ENCODE measurements around the gene GMIP.

GMIP gene

GRCh38 chr19:19661141-19661674 is 17.8 kb upstream of the GMIP start:
- FAIRE-seq: no peak
- TF ChIP-seq SPI1 (IDR thresholded peaks at IDR 0.05; ENCODE audit: low read depth, low read length) (no peak), POLR2A (IDR thresholded peaks at IDR 0.05; ENCODE audit: low read depth, low read length) (no peak), TAF1 (IDR thresholded peaks at IDR 0.05; ENCODE audit: low read depth, low read length) (no peak), PAX5 (IDR thresholded peaks at IDR 0.05; ENCODE audit: insufficient read depth, low read length, severe bottlenecking) (no peak), POU2F2 (IDR thresholded peaks at IDR 0.05; ENCODE audit: low read depth, low read length) (no peak)
- DNase-seq (ENCODE audit: insufficient read length, low spot score): no peak

- DNase-seq (ENCODE audit: insufficient read length, low spot score): no peak
- FAIRE-seq: no peak
- TF ChIP-seq POLR2A (IDR thresholded peaks at IDR 0.05; ENCODE audit: low read depth, low read length) (no peak), SPI1 (IDR thresholded peaks at IDR 0.05; ENCODE audit: low read depth, low read length) (no peak), TAF1 (IDR thresholded peaks at IDR 0.05; ENCODE audit: low read depth, low read length) (no peak), PAX5 (IDR thresholded peaks at IDR 0.05; ENCODE audit: insufficient read depth, low read length, severe bottlenecking) (no peak), POLR2AphosphoS5 (IDR thresholded peaks at IDR 0.05; ENCODE audit: low read depth, low read length) (no peak)
Observed at GRCh38 chr19:19659646-19660245, 16.3 kb upstream of the GMIP start.

GRCh38 chr19:19657397-19657783 is 13.9 kb upstream of the GMIP start:
- DNase-seq (ENCODE audit: insufficient read length, low spot score) (no peak), FAIRE-seq (no peak)
- no peak for TF ChIP-seq SPI1 (IDR thresholded peaks at IDR 0.05; ENCODE audit: low read depth, low read length)
- no peak for TF ChIP-seq POLR2AphosphoS5 (IDR thresholded peaks at IDR 0.05; ENCODE audit: low read depth, low read length)
- TF ChIP-seq PAX5 (IDR thresholded peaks at IDR 0.05; ENCODE audit: insufficient read depth, low read length, severe bottlenecking): no peak
- TF ChIP-seq TAF1 (IDR thresholded peaks at IDR 0.05; ENCODE audit: low read depth, low read length): no peak
- TF ChIP-seq POU2F2 (IDR thresholded peaks at IDR 0.05; ENCODE audit: low read depth, low read length): no peak
- no peak for TF ChIP-seq POLR2A (IDR thresholded peaks at IDR 0.05; ENCODE audit: low read depth, low read length)

GRCh38 chr19:19656451-19657396 is 13.3 kb upstream of the GMIP start:
- TF ChIP-seq POLR2AphosphoS5 (IDR thresholded peaks at IDR 0.05; ENCODE audit: low read depth, low read length): no peak
- no peak for TF ChIP-seq POLR2A (IDR thresholded peaks at IDR 0.05; ENCODE audit: low read depth, low read length)
- no peak for TF ChIP-seq POU2F2 (IDR thresholded peaks at IDR 0.05; ENCODE audit: low read depth, low read length)
- no peak for TF ChIP-seq PAX5 (IDR thresholded peaks at IDR 0.05; ENCODE audit: insufficient read depth, low read length, severe bottlenecking)
- TF ChIP-seq TAF1 (IDR thresholded peaks at IDR 0.05; ENCODE audit: low read depth, low read length): no peak
- no peak for TF ChIP-seq SPI1 (IDR thresholded peaks at IDR 0.05; ENCODE audit: low read depth, low read length)
- DNase-seq (ENCODE audit: insufficient read length, low spot score) (peak; percentile 17), FAIRE-seq (no peak)

- DNase-seq (ENCODE audit: insufficient read length, low spot score) (peak; percentile 6), FAIRE-seq (no peak)
- TF ChIP-seq POU2F2 (IDR thresholded peaks at IDR 0.05; ENCODE audit: low read depth, low read length): no peak
- TF ChIP-seq POLR2A (IDR thresholded peaks at IDR 0.05; ENCODE audit: low read depth, low read length): no peak
- no peak for TF ChIP-seq PAX5 (IDR thresholded peaks at IDR 0.05; ENCODE audit: insufficient read depth, low read length, severe bottlenecking)
- TF ChIP-seq TAF1 (IDR thresholded peaks at IDR 0.05; ENCODE audit: low read depth, low read length): no peak
- no peak for TF ChIP-seq SPI1 (IDR thresholded peaks at IDR 0.05; ENCODE audit: low read depth, low read length)
- TF ChIP-seq POLR2AphosphoS5 (IDR thresholded peaks at IDR 0.05; ENCODE audit: low read depth, low read length): no peak
Observed at GRCh38 chr19:19655641-19656343, 12.3 kb upstream of the GMIP start.

- peak; percentile 10 for DNase-seq (ENCODE audit: insufficient read length, low spot score)
- no peak for TF ChIP-seq PAX5 (IDR thresholded peaks at IDR 0.05; ENCODE audit: insufficient read depth, low read length, severe bottlenecking)
- no peak for TF ChIP-seq POU2F2 (IDR thresholded peaks at IDR 0.05; ENCODE audit: low read depth, low read length)
- no peak for TF ChIP-seq TAF1 (IDR thresholded peaks at IDR 0.05; ENCODE audit: low read depth, low read length)
- TF ChIP-seq POLR2AphosphoS5 (IDR thresholded peaks at IDR 0.05; ENCODE audit: low read depth, low read length): no peak
- TF ChIP-seq SPI1 (IDR thresholded peaks at IDR 0.05; ENCODE audit: low read depth, low read length): no peak
- no peak for TF ChIP-seq POLR2A (IDR thresholded peaks at IDR 0.05; ENCODE audit: low read depth, low read length)
- FAIRE-seq: no peak
Observed at GRCh38 chr19:19655051-19655594, 11.7 kb upstream of the GMIP start.

- FAIRE-seq: no peak
- TF ChIP-seq POLR2A (IDR thresholded peaks at IDR 0.05; ENCODE audit: low read depth, low read length) (no peak), SPI1 (IDR thresholded peaks at IDR 0.05; ENCODE audit: low read depth, low read length) (no peak), POU2F2 (IDR thresholded peaks at IDR 0.05; ENCODE audit: low read depth, low read length) (no peak), TAF1 (IDR thresholded peaks at IDR 0.05; ENCODE audit: low read depth, low read length) (no peak), POLR2AphosphoS5 (IDR thresholded peaks at IDR 0.05; ENCODE audit: low read depth, low read length) (no peak), PAX5 (IDR thresholded peaks at IDR 0.05; ENCODE audit: insufficient read depth, low read length, severe bottlenecking) (no peak)
Observed at GRCh38 chr19:19654441-19654840, 11.0 kb upstream of the GMIP start.

GRCh38 chr19:19653597-19654147 is 10.2 kb upstream of the GMIP start:
- DNase-seq (ENCODE audit: insufficient read length, low spot score): peak; percentile 20
- TF ChIP-seq PAX5 (IDR thresholded peaks at IDR 0.05; ENCODE audit: insufficient read depth, low read length, severe bottlenecking) (no peak), TAF1 (IDR thresholded peaks at IDR 0.05; ENCODE audit: low read depth, low read length) (no peak), POU2F2 (IDR thresholded peaks at IDR 0.05; ENCODE audit: low read depth, low read length) (no peak), SPI1 (IDR thresholded peaks at IDR 0.05; ENCODE audit: low read depth, low read length) (no peak)
- FAIRE-seq: no peak

More at GRCh38 chr19:19654441-19654840, 11.0 kb upstream of the GMIP start:
- DNase-seq (ENCODE audit: insufficient read length, low spot score): peak; percentile 10
